SU-DHL-6 (cell line): ENCODE data around the gene DRAM1.

ENCODE experiments used
- EZH2phosphoT487 ChIP-seq: fragments of 200-600 bp; sonication (generic), shearing (Covaris generic); conservative IDR thresholded peaks from 2 replicates; pipeline ENCODE4 v1.6.1; 2018; ENCODE audit warnings: mild to moderate bottlenecking, antibody characterized with exemption, low read length, moderate library complexity, mixed read lengths
- TF ChIP-seq, protein P1 (sequence below): fragments of 200-600 bp; sonication (generic); IDR thresholded peaks from one replicate; pipeline ENCODE4 v1.5.1; 2017; ENCODE audit warnings: antibody characterized with exemption, mild to moderate bottlenecking, low read length, moderate library complexity; ENCODE audit not compliant: insufficient read depth, poor library complexity, severe bottlenecking

DNA sequence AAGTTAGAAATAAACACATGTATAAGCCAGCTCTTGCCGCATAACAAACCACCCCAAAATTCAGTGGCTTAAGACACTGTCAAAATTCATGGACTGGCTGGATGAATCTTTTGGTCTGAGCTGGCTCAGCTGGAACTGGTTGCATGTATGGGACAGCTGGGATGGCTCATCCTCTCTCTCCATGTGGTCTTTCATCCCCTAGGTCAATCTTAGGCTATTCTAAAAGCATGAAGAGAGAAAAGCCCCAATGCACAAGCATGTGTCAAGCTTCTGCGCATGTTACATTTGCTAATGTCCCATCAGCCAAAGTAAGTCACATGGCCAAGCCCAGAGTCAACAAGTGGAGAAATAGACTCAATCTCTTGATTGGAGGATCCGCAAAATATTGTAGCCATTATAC, 71.0 kb downstream of the DRAM1 start:
- TF ChIP-seq, protein P1, sequence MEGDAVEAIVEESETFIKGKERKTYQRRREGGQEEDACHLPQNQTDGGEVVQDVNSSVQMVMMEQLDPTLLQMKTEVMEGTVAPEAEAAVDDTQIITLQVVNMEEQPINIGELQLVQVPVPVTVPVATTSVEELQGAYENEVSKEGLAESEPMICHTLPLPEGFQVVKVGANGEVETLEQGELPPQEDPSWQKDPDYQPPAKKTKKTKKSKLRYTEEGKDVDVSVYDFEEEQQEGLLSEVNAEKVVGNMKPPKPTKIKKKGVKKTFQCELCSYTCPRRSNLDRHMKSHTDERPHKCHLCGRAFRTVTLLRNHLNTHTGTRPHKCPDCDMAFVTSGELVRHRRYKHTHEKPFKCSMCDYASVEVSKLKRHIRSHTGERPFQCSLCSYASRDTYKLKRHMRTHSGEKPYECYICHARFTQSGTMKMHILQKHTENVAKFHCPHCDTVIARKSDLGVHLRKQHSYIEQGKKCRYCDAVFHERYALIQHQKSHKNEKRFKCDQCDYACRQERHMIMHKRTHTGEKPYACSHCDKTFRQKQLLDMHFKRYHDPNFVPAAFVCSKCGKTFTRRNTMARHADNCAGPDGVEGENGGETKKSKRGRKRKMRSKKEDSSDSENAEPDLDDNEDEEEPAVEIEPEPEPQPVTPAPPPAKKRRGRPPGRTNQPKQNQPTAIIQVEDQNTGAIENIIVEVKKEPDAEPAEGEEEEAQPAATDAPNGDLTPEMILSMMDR: no peak
- no peak for TF ChIP-seq EZH2phosphoT487
